OCI-LY3 (cell line): ENCODE data around the gene PDCD11.

Experiments
- CTCF ChIP-seq: fragments of 200-600, 300-600 bp; sonication (generic); IDR thresholded peaks from 2 replicates; pipeline ENCODE4 v1.5.1; 2014; ENCODE audit warnings: antibody characterized with exemption, low read length, low read depth
- EZH2phosphoT487 ChIP-seq: fragments of 200-600 bp; shearing (Covaris generic); IDR thresholded peaks from 2 replicates; pipeline ENCODE4 v1.6.1; 2018; ENCODE audit warnings: antibody characterized with exemption, mixed run types, low read depth

- TF ChIP-seq CTCF (no peak), EZH2phosphoT487 (no peak)
Measured at GRCh38 chr10:103415581-103415980, 19.2 kb downstream of the PDCD11 start.
